GM12873 (cell line): ENCODE data around the gene WASHC4.

Experiments
- TF ChIP-seq, protein P1 (sequence below): IDR thresholded peaks from 2 replicates; pipeline ENCODE4 v1.5.1; 2012; ENCODE audit warnings: low read depth, mild to moderate bottlenecking, moderate library complexity, low read length, control low read depth; ENCODE audit not compliant: insufficient read depth; ENCODE audit errors: missing control alignments

WASHC4 gene

DNA sequence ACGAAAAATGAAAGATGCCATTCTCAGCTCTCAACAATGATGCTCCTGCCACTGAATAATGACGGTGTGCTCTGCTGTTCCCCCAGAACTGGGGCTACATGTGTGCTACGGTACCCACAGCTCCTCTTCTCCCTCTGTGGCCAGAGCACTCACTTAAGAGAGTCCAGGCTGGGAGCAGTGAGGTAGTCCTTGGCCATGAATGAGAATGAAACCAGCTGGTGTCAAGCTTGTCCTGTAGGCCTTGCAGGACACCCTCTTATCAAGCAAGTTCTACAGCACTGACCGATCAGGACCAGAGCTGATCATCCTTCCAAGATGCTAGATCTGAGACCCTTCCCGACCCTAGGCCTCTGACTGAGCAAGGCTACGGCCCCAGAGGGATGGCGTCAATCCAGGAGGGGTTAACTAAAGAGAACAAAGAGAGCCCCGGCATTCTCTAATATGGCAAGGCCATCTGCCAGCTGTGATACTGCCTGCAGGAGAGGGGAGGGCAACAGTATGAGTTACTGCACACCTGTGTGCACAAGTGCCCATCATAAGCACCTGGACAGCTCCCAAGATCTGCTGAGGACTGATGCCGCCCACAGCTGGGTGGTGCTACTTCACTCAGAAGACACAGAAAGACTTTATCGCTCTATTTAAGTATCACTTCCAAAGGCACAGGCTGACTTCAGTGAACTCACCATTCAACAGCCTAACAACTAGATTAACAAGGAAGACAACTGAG lies 98.0 kb downstream of the WASHC4 start:
- TF ChIP-seq, protein P1, sequence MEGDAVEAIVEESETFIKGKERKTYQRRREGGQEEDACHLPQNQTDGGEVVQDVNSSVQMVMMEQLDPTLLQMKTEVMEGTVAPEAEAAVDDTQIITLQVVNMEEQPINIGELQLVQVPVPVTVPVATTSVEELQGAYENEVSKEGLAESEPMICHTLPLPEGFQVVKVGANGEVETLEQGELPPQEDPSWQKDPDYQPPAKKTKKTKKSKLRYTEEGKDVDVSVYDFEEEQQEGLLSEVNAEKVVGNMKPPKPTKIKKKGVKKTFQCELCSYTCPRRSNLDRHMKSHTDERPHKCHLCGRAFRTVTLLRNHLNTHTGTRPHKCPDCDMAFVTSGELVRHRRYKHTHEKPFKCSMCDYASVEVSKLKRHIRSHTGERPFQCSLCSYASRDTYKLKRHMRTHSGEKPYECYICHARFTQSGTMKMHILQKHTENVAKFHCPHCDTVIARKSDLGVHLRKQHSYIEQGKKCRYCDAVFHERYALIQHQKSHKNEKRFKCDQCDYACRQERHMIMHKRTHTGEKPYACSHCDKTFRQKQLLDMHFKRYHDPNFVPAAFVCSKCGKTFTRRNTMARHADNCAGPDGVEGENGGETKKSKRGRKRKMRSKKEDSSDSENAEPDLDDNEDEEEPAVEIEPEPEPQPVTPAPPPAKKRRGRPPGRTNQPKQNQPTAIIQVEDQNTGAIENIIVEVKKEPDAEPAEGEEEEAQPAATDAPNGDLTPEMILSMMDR: no peak

DNA sequence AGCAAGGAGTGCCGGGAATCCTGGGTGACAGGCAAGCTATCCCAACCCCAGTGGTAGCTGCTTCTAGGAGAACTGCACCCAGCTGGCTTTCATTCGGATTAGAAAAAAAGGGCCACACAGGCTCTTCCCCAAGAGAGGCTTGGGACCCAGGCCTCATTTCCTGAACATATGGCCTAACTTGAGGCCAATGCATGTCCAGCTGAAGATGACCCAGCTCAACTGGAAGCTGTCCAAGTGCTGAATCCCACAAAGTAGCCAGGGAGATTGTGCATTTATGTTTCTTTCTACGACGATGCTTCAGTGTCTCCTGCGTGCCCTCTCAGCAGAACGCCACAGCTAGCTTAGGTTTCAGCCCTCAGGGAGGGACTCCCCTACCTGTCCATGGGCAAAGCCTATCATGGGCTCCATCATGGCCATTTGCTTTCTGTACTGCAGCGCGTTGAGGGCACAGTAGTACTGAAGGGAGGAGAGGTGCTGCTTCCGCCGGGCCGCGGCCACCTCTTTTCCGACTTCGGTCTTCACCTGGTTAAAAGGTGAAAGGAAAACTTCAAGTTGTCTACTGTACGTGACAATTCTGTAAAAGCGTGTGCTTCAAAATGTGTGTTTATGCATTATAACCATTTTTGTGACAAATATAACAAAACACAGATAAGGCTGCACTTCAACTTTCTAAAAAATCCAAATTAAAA lies 99.3 kb downstream of the WASHC4 start:
- TF ChIP-seq, protein P1: no peak

DNA sequence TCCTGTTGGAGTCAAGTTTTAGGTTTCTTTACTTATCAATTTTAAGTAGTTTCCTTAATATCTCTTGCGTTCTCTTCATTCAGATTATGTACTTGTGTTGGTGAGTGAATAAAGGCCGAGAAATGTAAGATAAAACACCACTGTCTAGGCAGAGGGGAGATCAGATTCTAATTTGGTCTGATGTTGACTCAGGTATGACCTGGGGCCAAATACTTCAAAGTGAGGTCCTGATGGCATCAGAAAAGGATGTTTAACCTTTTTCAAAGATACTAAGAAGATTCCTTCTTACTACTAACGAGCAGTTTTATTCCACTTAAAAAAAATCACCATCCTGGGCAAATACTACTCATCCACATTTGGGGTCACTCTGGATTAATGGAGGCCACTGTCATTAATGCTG lies 101.6 kb downstream of the WASHC4 start:
- TF ChIP-seq, protein P1: no peak

DNA sequence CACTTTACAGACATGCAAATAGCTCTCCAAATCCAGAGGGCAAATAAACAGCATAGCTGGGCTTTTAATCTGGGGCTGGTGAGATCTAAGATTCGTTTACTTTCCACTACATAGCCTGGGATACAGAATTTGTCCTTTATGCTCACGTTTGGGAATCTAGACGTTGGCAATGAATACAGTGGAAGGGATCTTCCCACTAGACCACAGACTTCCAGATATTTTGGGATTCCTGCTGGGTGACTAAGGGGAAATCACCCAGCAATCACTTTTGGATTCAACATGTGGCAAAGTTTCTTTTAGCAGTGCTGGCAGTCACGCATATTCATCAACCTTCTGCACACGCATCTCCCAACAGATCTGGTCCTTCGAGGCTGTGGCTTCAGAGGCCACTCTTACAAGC lies 104.9 kb downstream of the WASHC4 start:
- TF ChIP-seq, protein P1: no peak

DNA sequence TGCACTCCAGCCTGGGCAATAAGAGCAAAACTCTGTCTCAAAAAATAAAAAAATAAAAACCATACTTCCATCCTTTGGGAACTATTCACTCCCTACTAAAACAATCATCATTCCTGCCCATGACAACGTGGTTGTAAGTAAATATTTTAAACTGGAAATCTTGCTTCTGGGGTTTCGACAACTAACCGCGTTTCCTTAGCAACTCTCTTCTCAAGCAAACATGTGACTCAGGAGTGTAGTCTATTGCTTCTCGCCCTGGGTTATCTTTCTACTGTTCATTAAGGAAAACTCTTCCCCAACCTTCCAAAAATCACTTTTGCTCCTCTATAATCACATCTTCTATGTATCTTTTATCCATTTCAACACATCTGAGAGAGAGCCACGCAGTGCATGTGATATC lies 106.6 kb downstream of the WASHC4 start:
- TF ChIP-seq, protein P1: no peak

DNA sequence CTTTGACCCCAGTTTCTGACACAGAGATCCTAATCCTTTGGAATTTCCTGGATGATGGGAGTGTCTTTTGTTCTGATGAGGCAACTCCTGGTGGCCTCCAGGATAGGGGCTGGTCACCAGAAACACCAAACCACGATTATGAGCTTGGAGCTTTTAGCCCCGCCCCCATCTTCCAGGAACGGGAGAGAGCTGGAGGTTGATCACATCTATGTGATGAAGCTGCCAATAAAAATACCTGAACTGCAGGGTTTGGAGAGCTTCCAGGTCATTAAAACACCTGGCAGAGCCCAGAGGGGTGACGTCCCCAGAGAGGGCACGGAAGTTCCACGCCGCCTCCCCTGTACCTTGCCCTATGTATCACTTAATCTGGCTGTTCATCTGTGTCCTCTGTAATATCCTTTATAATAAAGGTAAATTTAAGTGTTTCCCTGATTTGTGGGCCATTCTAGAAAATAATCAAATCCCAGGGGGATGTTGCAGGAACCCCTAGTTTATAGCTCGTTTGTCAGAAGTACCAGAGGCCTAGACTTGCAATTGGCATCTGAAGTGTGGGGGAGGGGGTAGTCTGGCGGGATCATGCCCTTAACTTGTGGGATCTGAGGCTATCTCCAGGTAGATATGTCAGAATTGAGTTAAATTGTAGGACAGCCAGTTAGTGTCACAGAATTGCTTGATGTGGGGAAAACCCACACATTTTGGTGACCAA lies 107.3 kb downstream of the WASHC4 start:
- TF ChIP-seq, protein P1: no peak

DNA sequence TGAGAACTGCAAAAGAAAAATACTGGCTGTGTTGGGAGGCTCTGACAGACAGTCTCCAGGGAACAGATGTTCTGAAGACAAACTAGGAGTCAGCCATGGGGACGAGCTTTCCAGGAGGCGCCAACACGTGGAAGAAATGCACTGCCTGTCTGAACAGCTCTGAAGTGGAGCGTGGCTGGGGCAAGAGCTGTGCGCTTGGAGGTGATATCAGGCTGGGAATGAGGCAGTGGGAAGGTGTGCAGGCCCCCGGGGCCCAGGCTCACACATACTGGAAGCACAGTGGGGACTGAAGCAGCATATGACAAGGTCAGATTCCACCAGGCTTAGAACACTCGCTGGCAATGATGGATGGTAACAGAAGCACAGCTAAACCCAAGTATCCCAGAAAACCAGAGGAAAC lies 110.9 kb downstream of the WASHC4 start:
- TF ChIP-seq, protein P1: no peak
